Measurements from ENCODE around the gene TRIM2. TPM values are rescaled to one million over a fixed set of nuclear protein-coding genes. Genes with fewer than 3 reads are reported as not detected.

TRIM2 gene
- total and polyA plus RNA-seq, 4 donors, result 3.4 to 15.5 (median 8.9) TPM

- WGBS, result 100% methylated on average over 2 of the region's 2 CpGs
- Histone ChIP-seq H3K9ac (ENCODE audit: low read depth in 1 of 2, low read length in 2 of 2) (no peak overlapping the region), H3K27ac (ENCODE audit: low read depth in 1 of 2, low read length in 2 of 2) (no peak overlapping the region), H3K4me3 (ENCODE audit: low read depth in 1 of 3, low read length in 3 of 3) (no peak overlapping the region), H3K27me3 (ENCODE audit: control insufficient read depth in 4 of 4, insufficient read depth in 4 of 4, low read length in 3 of 4) (no peaks in the 10 kb centered on the region), H3K9me3 (ENCODE audit: control insufficient read depth in 4 of 4, low read length in 3 of 4) (no peaks in the 10 kb centered on the region), H3K36me3 (ENCODE audit: control insufficient read depth in 4 of 4, insufficient read depth in 3 of 4, low read depth in 1 of 4, low read length in 3 of 4) (no peaks in the 10 kb centered on the region), H3K4me1 (ENCODE audit: control insufficient read depth in 4 of 4, insufficient read depth in 4 of 4, low read length in 3 of 4) (no peaks in the 10 kb centered on the region)
- TF ChIP-seq FOXA1 (IDR thresholded peaks at IDR 0.05) (no peak), HNF4A (conservative IDR thresholded peaks at IDR 0.05) (no peak), EGR1 (IDR thresholded peaks at IDR 0.05; ENCODE audit: low read depth in 2 of 2) (no peak), ATF3 (IDR thresholded peaks at IDR 0.05) (no peak), SP1 (IDR thresholded peaks at IDR 0.05) (no peak), GABPA (IDR thresholded peaks at IDR 0.05 in 1 of 2, conservative IDR thresholded peaks at IDR 0.05 in 1 of 2) (no peak), FOXA2 (IDR thresholded peaks at IDR 0.05) (no peak)
- DNase-seq (ENCODE audit: low spot score), result no peak
Measured at GRCh38 chr4:153170407-153170806, 33.8 kb upstream of the TRIM2 start.

GRCh38 chr4:153174821-153175567, 29.2 kb upstream of the TRIM2 start:
- Histone ChIP-seq H3K9ac (ENCODE audit: low read depth in 1 of 2, low read length in 2 of 2) (no peak overlapping the region), H3K27ac (ENCODE audit: low read depth in 1 of 2, low read length in 2 of 2) (no peak overlapping the region), H3K27me3 (ENCODE audit: control insufficient read depth in 4 of 4, insufficient read depth in 4 of 4, low read length in 3 of 4) (no peaks in the 10 kb centered on the region), H3K9me3 (ENCODE audit: control insufficient read depth in 4 of 4, low read length in 3 of 4) (no peaks in the 10 kb centered on the region), H3K36me3 (ENCODE audit: control insufficient read depth in 4 of 4, insufficient read depth in 3 of 4, low read depth in 1 of 4, low read length in 3 of 4) (no peaks in the 10 kb centered on the region), H3K4me1 (ENCODE audit: control insufficient read depth in 4 of 4, insufficient read depth in 4 of 4, low read length in 3 of 4) (no peaks in the 10 kb centered on the region), H3K4me3 (ENCODE audit: low read depth in 1 of 3, low read length in 3 of 3) (no peak overlapping the region)
- no peak for DNase-seq (ENCODE audit: low spot score)
- TF ChIP-seq GABPA (IDR thresholded peaks at IDR 0.05 in 1 of 2, conservative IDR thresholded peaks at IDR 0.05 in 1 of 2) (no peak), RXRA (IDR thresholded peaks at IDR 0.05) (no peak), EGR1 (IDR thresholded peaks at IDR 0.05; ENCODE audit: low read depth in 2 of 2) (no peak), CTCF (IDR thresholded peaks at IDR 0.05; ENCODE audit: low read depth, low read length, missing input control) (no peak), ZBTB33 (IDR thresholded peaks at IDR 0.05) (no peak), HNF4G (IDR thresholded peaks at IDR 0.05) (no peak), FOXA1 (IDR thresholded peaks at IDR 0.05) (no peak), JUND (IDR thresholded peaks at IDR 0.05) (no peak), REST (IDR thresholded peaks at IDR 0.05) (no peak)
- WGBS, result 86% methylated on average over 22 of the region's 22 CpGs

Measured in liver (tissue), 9 donors.